ENCODE results near the gene KRTAP1-4.

GRCh38 chr17:41009936-41010335 lies 20.1 kb downstream of the KRTAP1-4 start:
- TF ChIP-seq CTCF (IDR thresholded peaks at IDR 0.05; ENCODE audit: low read length) (no peak), EZH2 (IDR thresholded peaks at IDR 0.05; ENCODE audit: borderline replicate concordance, low read length) (no peak)
